Brain microvascular endothelial cell (primary cell): ENCODE data around the gene ACSL3.

ENCODE experiments used
- DNase-seq: peaks from one replicate; pipeline ENCODE4 v3.0.0-alpha.2; 2020
- H3K27ac ChIP-seq: fragments of 250-450 bp; sonication (Bioruptor Pico); 2 replicates; pipeline ENCODE4 v1.5.1; 2020; ENCODE audit warnings: mild to moderate bottlenecking, moderate library complexity
- H3K27me3 ChIP-seq: fragments of 250-450 bp; sonication (Bioruptor Pico); replicated peaks from 2 replicates; pipeline ENCODE4 v1.5.1; 2020; ENCODE audit warnings: mild to moderate bottlenecking
- H3K36me3 ChIP-seq: fragments of 250-450 bp; sonication (Bioruptor Pico); replicated peaks from 2 replicates; pipeline ENCODE4 v1.5.1; 2020; ENCODE audit warnings: mild to moderate bottlenecking
- H3K4me3 ChIP-seq: 2 replicates; pipeline ENCODE4 v1.5.1; 2011; ENCODE audit warnings: low read depth, mild to moderate bottlenecking, control low read depth, low read length, moderate library complexity
- in situ Hi-C: cut with HindIII; loops from 2 replicates; pipeline ENCODE4 v1.10.0; 2017; ENCODE audit warnings: low sequenced_read_pairs, low pct_ligation_motif_present
- TF ChIP-seq, protein P1 (sequence below): IDR thresholded peaks from 2 replicates; pipeline ENCODE4 v1.5.1; 2011; ENCODE audit warnings: low read depth, mild to moderate bottlenecking, moderate library complexity, low read length, control low read depth, inconsistent platforms; ENCODE audit errors: missing control alignments

Gene ACSL3

DNA sequence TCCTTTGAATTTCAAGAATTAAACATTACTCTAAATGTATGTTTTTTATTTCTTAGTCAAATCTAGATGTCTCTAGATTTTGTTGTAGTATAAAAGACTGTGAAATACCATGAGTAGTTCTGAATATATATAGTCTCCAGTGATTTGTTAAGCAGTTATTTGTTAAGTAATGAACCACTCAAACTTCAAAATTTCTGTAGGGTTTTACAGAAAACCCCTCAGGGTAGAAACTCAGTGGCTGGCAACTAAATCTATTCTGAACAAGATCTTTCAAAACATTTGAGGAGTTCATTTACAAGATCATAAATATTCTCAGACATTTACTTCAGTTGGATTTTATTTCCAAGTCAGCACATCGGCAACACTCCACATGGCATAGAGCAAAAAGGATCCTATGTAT is 35.8 kb upstream of the ACSL3 start:
- H3K36me3 ChIP-seq: no peaks in the 10 kb centered on the region
- TF ChIP-seq, protein P1, sequence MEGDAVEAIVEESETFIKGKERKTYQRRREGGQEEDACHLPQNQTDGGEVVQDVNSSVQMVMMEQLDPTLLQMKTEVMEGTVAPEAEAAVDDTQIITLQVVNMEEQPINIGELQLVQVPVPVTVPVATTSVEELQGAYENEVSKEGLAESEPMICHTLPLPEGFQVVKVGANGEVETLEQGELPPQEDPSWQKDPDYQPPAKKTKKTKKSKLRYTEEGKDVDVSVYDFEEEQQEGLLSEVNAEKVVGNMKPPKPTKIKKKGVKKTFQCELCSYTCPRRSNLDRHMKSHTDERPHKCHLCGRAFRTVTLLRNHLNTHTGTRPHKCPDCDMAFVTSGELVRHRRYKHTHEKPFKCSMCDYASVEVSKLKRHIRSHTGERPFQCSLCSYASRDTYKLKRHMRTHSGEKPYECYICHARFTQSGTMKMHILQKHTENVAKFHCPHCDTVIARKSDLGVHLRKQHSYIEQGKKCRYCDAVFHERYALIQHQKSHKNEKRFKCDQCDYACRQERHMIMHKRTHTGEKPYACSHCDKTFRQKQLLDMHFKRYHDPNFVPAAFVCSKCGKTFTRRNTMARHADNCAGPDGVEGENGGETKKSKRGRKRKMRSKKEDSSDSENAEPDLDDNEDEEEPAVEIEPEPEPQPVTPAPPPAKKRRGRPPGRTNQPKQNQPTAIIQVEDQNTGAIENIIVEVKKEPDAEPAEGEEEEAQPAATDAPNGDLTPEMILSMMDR: no peak
- H3K27me3 ChIP-seq: no peaks in the 10 kb centered on the region
- H3K27ac ChIP-seq: no peak overlapping the region
- no peak for DNase-seq
- H3K4me3 ChIP-seq: no peak overlapping the region
- in situ Hi-C loops: no loop called here

DNA sequence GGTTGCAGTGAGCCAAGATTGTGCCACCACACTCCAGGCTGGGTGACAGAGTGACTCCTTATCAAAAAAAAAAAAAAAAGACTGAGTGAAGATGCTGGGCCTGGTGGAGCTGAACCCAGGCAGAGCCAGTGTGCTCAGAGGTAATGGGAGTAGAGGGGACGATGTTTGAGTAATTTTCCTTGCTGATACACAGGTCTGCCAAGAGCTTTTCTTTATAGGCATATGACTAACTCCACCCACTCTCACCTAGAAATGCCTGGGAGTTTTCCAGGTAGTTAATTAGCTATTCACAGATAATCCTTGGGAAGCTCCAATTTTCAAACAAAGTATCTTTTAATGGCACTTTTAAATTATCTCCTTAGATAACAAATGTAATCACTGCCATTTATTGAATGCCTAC is 33.4 kb upstream of the ACSL3 start:
- Histone ChIP-seq H3K27me3 (no peaks in the 10 kb centered on the region), H3K27ac (no peak overlapping the region), H3K36me3 (no peaks in the 10 kb centered on the region), H3K4me3 (no peak overlapping the region)
- TF ChIP-seq, protein P1: no peak
- in situ Hi-C loops: no loop called here
- no peak for DNase-seq

DNA sequence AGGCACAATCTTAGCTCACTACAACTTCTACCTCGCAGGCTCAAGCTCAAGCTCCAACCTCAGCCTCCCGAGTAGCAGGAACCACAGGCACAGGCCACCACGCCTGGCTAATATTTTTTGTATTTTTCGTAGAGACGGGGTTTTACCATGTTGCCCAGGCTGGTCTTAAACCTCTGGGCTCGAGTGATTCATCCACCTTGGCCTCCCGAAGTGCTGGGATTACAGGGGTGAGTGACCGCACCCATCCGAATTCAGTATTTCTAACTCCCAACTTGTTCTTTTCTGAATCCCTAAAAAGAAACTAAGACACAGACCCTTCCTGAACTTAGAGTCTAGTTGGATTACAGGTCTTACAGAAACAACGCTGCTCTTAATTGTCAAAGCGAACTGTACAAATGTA is 32.3 kb upstream of the ACSL3 start:
- Histone ChIP-seq H3K27me3 (no peaks in the 10 kb centered on the region), H3K4me3 (no peak overlapping the region), H3K27ac (no peak overlapping the region), H3K36me3 (no peaks in the 10 kb centered on the region)
- no peak for DNase-seq
- TF ChIP-seq, protein P1: no peak
- in situ Hi-C loops: no loop called here

- in situ Hi-C loops: no loop called here
- Histone ChIP-seq H3K27me3 (no peaks in the 10 kb centered on the region), H3K4me3 (no peak overlapping the region), H3K36me3 (no peaks in the 10 kb centered on the region), H3K27ac (no peak overlapping the region)
- DNase-seq: no peak
- TF ChIP-seq, protein P1: no peak
These were observed 30.7 kb upstream of the ACSL3 start for GRCh38 chr2:222830164-222830563.

DNA sequence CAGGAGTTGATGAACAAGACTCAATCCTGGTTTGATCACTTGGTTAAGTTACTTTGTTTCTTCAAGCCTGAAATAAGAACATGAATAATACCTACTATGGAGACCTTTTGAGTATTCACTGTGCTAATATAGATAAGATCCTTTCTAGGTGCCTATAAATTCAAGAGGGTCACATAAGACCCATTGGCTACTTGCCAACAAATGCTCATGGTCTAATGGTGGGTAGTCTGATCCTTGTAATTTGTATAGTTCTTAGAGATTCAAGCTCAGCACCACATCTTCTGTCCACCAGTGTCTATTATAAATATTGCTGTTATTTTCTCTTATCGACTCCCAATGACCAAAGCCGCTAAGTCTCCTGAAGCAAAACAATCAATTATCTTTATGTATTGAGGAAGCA is 27.4 kb upstream of the ACSL3 start:
- in situ Hi-C loops: no loop called here

DNA sequence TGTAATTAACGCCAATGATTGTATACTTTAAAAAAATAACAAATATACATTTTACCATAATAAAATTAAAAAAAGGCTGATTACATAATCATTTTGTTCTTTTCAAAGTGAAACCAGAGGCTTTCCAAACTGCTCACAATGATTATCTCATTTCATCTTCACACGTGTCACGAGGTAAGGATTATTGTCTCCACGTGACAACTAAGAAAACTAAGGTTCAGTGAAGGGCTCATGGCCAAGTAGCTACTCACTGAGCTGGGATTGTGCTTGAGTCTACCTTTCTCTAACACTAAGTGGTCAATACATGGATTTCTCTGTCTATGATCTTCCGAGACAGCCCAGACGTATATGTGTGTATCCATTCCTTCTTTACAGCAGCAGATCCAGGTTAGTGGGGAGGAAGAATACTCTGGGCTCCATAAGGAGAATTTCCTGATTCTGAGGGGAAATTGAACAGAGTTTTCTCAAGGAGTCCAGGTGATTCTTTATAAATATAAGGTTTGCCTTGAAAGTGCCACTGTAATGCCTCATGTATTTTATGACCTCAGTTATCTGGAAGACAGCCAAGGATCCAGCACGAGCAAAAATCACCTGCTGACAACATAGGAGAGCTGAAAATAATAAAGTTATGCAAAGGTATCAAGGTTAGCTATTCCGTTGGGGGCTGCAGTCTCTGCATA is 25.6 kb upstream of the ACSL3 start:
- DNase-seq: no peak
- H3K27ac ChIP-seq: no peak overlapping the region

More for the DNA sequence above, 27.4 kb upstream of the ACSL3 start:
- Histone ChIP-seq H3K27me3 (no peaks in the 10 kb centered on the region), H3K4me3 (no peak overlapping the region), H3K36me3 (no peaks in the 10 kb centered on the region), H3K27ac (no peak overlapping the region)
- DNase-seq: no peak
- TF ChIP-seq, protein P1: no peak

More for the DNA sequence above, 25.6 kb upstream of the ACSL3 start:
- TF ChIP-seq, protein P1: no peak
- Histone ChIP-seq H3K36me3 (no peaks in the 10 kb centered on the region), H3K4me3 (no peak overlapping the region), H3K27me3 (no peaks in the 10 kb centered on the region)
- in situ Hi-C loops: no loop called here
